K562 (cell line): ENCODE measurements around the gene DLGAP1. TPM values are rescaled to one million over a fixed set of nuclear protein-coding genes. Genes with fewer than 3 reads are reported as not detected.

Source experiments
- XRCC3 ChIP-seq: fragments of 450-650 bp; IDR thresholded peaks from 2 replicates; pipeline ENCODE4 v1.6.1; 2017; ENCODE audit warnings: mild to moderate bottlenecking, moderate library complexity
- ZBTB33 ChIP-seq: sonication (generic); formaldehyde crosslinking; IDR thresholded peaks from 2 replicates; pipeline ENCODE4 v1.8.1; 2023; ENCODE audit warnings: mild to moderate bottlenecking, missing genetic modification reagents
- ZNF318 ChIP-seq, 2 experiments: fragments of 450-650 bp; IDR thresholded peaks; 2 replicates each; pipeline ENCODE4 v1.6.1; 2016; ENCODE audit warnings: mild to moderate bottlenecking in 2 of 2, borderline replicate concordance in 1 of 2, low read depth in 1 of 2, moderate library complexity in 1 of 2
- ZNF717 ChIP-seq: fragments of 250-450 bp; sonication (Bioruptor Pico); IDR thresholded peaks from 2 replicates; pipeline ENCODE4 v1.5.0; 2021
- polyA plus RNA-seq, 8 experiments: library from polyadenylated mRNA; depleted of rRNA in 4 of 8; stranded (reverse) in 5 of 8; unstranded in 3 of 8; fragments of >200 nt; fragmentation: Nextera tagmentation in 2 of 8; fragmentation: Illumina TruSeq in 1 of 8; extraction: Ambion mirVana in 2 of 8; extraction: Trizol in 1 of 8; gene quantifications; 2 replicates each; pipeline versions ENCODE4 v1.2.1 to v1.2.3, GENCODE V29; 2011 to 2014; ENCODE audit warnings: inconsistent platforms in 1 of 8, missing spikeins in 1 of 8
- total RNA-seq, 7 experiments: library from RNA; depleted of rRNA in 6 of 7; stranded (reverse); fragments of >200 nt in 6 of 7; fragmentation: Illumina TruSeq in 2 of 7; extraction: Trizol in 2 of 7; gene quantifications; 2 replicates each; pipeline versions ENCODE4 v1.2.1 to v1.2.3, GENCODE V29; 2011 to 2021; ENCODE audit warnings: low replicate concordance in 1 of 7

The DLGAP1 gene
- total and polyA plus RNA-seq, 9 of the 15 experiments (the other 6 are each of a cell fraction or from before 2014, with no cell fraction given): 0.04 to 0.22 (median 0.08) TPM

- TF ChIP-seq ZNF318 (IDR thresholded peaks at IDR 0.05; ENCODE audit: borderline replicate concordance in 1 of 2, low read depth in 1 of 2): no peak
- no peak for TF ChIP-seq ZNF717 (CRISPR knock-in tag)
- no peak for TF ChIP-seq XRCC3
- TF ChIP-seq ZBTB33 (CRISPR knock-in tag): no peak; the same call in 1 of the 2 replicates
Measured at GRCh38 chr18:3594760-3595368, 860.2 kb downstream of the DLGAP1 start (continued).
